Erythroblast (primary cell): ENCODE measurements around the gene GNG2.
A peak's percentile ranks its signal among the peaks of the same experiment; 100 is the strongest.

Source experiments
- DNase-seq, 2 experiments: peaks; one replicate each; lab custom pipeline; 2025; lab: John Stamatoyannopoulos, UW
- GATA1 ChIP-seq: IDR thresholded peaks from 2 replicates; pipeline ENCODE4 v1.6.1; 2011; ENCODE audit warnings: low read depth, mild to moderate bottlenecking, control low read depth, low read length, moderate library complexity
- POLR2A ChIP-seq: IDR thresholded peaks from 2 replicates; pipeline ENCODE4 v1.6.1; 2011; ENCODE audit warnings: mild to moderate bottlenecking, low read length

GNG2 gene

DNA sequence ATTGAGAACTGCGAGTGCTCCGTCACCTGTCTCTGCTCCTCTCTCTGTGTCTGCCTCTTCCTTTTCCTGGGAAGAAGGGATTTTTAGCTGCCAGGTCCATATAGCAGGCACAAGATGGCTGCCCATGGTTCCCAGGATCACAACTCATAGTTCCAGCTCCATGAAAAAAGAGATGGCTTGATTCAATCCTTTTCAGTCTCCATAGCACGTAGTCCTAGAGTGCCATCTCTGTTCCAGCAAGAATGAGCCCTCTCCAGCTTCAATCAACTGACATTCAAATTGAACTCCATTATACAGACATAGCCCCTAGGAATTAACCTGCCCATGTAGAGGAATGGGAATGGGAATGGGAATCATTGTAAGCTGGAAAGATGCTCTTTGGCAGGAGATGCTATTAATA lies 94.2 kb downstream of the GNG2 start:
- TF ChIP-seq GATA1 (no peak), POLR2A (no peak)

DNA sequence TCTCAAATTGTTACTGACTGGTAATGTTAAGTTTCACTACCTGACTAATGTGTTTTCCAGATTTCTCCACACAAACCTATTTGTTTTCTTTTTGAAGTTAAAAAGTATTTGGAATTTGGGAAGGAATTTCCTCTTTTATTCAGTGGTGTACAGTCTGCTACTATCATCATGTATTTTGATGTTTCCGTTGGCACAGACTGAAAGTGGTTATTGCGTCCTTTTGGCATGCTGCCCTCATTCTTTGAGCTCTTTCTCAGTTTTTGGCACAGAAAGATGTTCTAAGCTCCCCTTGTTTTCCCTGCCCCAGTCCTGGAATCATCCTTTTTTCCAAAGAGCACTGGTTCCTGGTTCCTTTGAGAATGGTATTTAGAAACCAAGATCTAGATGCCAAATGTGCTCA lies 97.5 kb downstream of the GNG2 start:
- DNase-seq = no peak
- TF ChIP-seq GATA1 = no peak
- no peak for TF ChIP-seq POLR2A

More for the DNA sequence above, 94.2 kb downstream of the GNG2 start:
- no peak for DNase-seq

DNA sequence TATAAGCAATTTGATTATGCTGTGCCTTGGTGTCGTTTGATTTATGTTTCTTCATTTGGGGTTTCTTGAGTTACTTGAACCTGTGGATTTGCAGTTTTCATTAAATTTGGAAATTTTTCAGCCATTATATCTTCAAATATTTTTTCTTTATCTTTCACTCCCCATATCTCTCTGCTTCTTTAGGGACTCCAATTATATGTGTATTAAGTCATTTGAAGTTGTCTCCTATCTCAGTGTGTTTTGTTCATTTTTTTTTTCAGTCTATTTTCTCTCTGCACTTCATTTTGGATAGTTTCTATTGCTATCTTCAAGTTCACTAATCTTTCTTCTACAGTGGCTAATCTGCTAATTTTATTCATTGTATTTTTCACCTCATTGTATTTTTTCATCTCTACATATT lies 99.5 kb downstream of the GNG2 start:
- DNase-seq = no peak
- TF ChIP-seq POLR2A = no peak
- no peak for TF ChIP-seq GATA1

DNA sequence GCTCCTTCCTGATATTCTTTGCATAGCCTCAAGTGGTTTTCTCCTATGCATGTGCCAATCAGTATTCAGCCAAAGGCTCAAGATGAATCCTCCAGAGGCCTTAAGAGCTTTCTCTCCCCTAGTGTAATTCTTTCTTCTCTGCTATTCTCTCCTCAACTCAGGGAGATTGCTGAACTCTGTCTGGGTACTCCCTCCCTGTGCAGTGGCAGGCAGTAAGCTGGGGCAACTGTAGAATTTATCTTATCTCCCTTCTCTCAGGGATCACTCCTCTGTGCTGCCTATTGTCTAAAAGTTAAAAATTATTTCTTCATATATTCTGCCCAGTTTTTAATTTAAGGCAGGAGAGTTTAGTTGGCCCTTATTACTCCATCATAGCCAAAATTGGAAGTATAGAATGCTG lies 100.5 kb downstream of the GNG2 start:
- peak in 1 of 2 experiments; percentile 28 for DNase-seq
- no peak for TF ChIP-seq POLR2A
- no peak for TF ChIP-seq GATA1

GRCh38 chr14:51962711-51963110 lies 102.3 kb downstream of the GNG2 start:
- no peak for DNase-seq
- no peak for TF ChIP-seq POLR2A
- TF ChIP-seq GATA1 = no peak

DNA sequence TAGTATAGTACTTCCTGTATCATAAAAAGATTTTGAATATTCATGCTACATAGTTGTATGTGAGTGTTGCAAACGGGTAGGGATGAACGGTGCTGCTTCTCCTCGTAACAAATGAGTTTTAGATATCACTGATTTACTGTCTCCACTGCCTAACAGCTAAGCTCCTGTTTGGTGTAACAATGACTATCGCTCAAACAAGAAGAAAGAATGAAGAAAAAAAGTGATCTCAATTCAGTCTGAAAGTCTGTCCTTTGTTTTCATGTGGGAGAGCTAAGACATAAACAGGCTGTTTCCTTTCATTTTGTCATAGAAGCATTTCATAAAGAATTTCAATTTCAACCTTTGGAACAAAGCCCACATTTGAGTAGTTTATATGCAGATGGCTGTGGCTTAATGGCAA lies 102.9 kb downstream of the GNG2 start:
- no peak for DNase-seq
- TF ChIP-seq GATA1 (no peak), POLR2A (no peak)

- no peak for DNase-seq
These were observed 107.1 kb downstream of the GNG2 start for GRCh38 chr14:51967521-51967920.

DNA sequence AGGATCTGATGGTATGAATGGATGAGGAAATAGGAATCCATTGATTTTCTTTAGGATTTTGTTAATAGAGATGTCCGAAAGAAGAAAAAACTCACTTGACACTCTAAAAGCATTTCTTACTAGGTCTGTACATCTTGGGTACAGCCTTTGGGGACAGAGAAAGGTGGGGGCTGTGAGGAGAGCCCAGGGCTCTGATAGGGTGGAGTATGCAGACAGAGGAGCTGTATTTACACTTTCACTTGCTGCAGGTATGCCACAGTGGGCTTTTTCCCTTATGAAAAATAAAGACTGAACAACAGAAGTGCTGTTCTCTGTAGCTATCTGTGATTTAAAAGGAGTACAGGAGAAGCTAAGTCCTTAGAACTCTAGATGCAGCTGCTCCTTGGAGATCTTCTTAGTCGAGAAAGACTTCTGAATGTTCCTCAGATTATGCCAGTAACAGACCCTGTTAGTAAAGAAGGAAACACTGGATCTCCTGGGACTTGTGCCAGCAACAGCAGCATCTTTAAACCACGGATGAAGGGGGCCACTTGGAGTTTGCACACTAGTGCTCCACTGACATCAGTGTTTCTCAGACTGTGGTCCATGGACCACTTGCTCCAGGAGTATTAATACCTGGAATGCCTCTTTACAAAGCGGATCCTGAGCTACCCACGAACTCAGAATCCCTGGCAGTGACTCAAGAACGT lies 109.6 kb downstream of the GNG2 start:
- no peak for DNase-seq
- TF ChIP-seq GATA1 = no peak
- TF ChIP-seq POLR2A = no peak

More at GRCh38 chr14:51967521-51967920, 107.1 kb downstream of the GNG2 start:
- TF ChIP-seq POLR2A = no peak
- no peak for TF ChIP-seq GATA1

DNA sequence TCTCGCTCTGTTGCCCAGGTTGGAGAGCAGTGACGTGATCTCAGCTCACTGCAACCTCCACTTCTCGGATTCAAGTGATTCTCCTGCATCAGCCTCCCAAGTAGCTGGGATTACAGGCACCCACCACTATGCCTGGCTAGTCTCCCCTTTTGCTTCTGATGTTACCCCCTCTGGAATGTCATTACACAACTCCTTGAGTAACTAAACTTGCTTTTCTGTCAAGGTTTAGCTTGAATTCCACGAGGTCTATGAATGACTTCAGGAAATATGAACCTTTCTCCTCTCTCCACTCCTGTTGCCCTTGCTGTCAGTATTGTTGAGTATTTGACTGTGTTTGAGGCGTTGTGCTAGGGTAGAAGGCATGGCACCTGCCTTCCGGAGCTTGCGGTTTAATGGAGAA lies 112.2 kb downstream of the GNG2 start:
- DNase-seq = no peak
- TF ChIP-seq GATA1 = no peak
- TF ChIP-seq POLR2A = no peak

- TF ChIP-seq GATA1 (no peak), POLR2A (no peak)
- DNase-seq = peak in 1 of 2 experiments; percentile 14
These were observed 116.7 kb downstream of the GNG2 start for GRCh38 chr14:51977075-51977474.

DNA sequence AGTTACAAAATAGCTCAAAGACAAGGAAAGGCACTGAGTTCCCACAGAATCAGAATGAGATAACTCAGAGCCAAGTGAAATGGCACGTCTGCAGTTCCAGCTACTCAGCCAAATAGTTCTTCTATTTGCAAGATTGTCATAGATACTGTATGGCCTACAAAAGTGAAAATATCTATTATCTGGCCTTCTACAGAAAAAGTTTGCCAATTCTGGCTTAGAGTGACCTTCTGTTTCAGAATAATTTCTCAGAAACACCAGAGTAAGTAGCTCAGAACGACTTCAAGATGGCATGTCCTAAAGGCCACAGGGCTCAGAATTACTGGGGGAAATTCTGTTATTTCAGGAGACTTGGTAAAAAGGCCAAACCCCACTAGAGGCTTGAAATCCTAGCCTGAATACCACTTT lies 118.3 kb downstream of the GNG2 start:
- TF ChIP-seq GATA1 = no peak
- TF ChIP-seq POLR2A = no peak
- DNase-seq = peak in 1 of 2 experiments; percentile 51

DNA sequence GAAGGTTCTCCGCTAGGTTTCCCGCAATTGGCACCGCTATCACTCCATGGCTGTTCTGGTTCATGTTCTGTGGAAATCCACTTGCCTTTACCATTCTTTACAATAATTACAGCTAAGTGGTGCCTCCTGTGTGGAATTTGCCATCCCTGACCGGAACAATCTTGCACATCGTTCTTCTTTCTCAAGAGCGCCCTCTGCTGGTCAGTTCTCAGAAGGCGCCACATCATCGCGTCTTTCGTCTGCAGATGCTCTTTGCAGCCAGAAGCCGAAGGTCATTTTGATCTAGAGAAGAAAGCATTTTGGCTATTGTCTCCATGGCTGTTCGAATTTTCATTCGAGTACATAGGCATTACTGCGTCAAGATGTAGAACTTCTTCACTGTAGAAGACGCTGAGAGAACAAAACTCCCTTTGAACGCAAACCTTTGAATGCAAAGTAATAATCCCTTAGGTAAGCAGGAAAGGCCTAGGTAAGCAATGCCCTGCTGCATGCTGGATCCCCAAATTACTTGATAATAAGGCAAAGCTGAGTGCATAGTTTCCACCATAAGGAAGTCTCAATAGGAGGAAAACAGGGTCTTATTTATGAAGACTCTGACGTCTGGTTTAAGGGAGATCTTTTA lies 118.8 kb downstream of the GNG2 start:
- TF ChIP-seq GATA1 = no peak
- TF ChIP-seq POLR2A = no peak
- peak; percentile 82 to 88 for DNase-seq

DNA sequence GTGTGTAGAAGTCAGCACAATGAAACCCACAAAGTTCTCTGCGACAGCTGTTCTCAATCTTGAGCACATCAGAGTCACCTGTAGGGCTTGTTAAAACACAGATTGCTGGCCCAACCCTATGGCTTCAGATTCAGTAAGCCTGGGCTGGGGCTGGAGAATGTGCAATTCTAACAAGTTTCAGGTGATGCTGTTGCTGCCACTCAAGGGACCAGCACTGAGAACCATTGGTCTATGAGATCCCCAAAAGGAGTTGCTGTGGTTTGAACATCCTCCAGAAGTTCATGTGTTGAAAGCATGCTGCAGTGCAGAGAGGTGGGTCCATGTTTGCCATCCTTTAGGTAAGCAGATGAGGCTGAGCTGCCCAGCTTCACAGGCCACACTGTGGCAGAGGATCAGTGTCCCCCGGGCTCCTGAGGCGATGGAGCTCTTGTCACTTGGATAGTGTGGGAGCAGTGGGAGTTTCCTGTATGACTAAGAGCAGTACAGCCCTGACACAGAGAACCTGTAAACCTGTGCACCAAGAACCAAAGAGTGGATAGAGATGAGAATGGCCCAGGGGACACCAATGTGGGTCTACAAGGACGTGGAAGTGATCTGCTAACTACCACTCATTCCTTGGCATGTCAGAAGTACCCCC lies 120.9 kb downstream of the GNG2 start:
- no peak for TF ChIP-seq GATA1
- no peak for TF ChIP-seq POLR2A
- DNase-seq = no peak

GRCh38 chr14:51988221-51988620 lies 127.8 kb downstream of the GNG2 start:
- TF ChIP-seq POLR2A (no peak), GATA1 (no peak)
- DNase-seq = peak; percentile 54 to 82
